ENCODE measurements around the gene TRMT61A.

TRMT61A gene

DNA sequence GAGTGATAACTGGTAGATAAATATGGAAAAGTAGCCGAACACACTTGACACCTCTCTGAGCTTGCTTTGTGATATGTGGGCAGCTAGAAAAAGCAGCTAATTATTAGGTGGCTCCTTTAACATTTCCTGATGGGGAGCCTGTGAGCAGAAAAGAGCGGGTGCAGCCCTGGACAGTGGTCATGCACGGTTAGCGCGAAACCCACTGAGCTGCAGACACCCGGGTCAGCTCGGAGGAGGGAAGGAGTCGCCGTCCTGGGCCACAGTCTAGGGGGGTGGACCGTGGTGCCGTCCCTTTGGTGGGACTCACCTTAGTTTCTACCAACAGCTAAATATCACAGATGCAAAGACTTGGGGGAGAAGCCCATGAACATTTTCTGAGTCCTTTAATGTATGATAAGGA is 40.4 kb downstream of the TRMT61A start:
- DNase-seq: no peak

DNA sequence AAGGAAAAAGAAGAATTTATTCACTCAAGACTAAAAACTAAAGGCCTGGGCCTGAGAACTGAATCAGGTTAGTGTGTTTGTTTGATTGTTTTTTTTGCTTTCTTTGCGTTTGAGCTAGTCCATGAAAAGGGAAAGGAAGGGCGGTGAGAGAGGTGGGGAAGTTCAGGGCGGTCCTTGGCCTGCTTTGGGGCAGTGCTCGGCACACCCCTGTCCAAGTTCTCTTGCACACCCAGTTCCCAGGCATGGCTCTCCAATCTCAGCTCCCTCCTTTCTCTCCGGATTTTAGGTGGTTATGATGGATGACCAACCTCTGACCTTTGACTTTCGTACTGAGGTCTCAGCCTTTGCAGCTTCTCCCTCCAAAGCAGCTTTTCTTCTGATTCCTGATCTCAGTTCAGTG is 45.1 kb downstream of the TRMT61A start:
- DNase-seq: no peak

DNA sequence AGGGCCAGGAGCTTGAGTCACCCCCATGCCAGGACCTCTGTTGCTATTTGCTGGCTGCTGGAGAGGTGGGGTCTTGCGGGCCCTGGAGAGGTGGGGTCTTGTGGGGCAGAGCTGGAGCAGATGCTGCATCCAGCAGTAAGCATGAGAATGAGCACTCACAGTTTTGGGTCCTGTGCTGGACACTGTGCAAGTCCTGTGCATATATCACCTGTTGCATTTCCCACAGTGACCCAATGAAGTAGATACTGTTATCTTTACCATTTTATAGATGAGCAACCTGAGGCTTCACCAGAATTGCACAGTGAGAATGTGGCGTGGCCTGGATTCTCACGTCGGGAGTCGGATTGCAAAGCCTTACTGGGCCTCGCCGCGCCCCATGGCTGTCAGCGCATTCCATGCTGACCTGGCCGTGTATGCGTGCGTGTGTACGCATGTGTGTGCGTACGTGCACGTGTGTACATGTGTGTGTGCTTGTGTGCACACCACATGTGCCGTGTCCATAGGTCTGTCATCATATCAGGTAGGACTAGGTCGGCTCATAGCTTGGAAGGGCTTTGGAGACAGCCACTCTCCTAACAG is 45.8 kb downstream of the TRMT61A start:
- DNase-seq: no peak

DNA sequence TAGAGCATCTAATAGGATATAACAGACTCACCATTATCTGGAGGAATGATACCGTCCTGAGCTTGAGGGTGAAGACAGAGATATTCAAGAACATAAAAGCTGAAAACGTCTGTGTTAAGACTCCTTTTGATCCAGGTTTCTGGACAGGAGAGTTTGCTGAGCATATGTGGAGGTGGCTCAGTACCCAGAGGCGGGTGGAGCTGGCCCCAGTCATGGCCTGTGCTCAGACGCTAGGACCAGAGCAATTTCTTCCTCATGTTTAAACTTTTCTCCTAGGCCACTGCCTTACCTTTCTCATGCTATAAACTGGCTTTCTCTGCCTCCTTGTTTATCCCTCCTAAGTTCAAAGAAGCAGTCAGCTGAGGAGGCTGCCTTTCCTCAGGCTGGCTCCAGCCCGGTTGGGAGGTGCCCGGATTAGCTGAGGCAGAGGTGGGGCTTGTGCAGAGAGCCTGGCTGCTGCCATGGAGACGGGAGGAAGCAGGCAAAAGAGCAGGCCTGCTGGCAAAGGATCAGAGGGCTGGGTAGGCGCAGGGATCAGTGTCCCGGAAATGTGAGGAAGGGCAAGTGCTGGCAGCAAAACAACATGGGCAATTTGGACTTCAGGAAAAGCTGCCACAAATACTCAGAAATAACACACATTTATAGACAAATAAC is 47.5 kb downstream of the TRMT61A start:
- peak; percentile 44 for DNase-seq

DNA sequence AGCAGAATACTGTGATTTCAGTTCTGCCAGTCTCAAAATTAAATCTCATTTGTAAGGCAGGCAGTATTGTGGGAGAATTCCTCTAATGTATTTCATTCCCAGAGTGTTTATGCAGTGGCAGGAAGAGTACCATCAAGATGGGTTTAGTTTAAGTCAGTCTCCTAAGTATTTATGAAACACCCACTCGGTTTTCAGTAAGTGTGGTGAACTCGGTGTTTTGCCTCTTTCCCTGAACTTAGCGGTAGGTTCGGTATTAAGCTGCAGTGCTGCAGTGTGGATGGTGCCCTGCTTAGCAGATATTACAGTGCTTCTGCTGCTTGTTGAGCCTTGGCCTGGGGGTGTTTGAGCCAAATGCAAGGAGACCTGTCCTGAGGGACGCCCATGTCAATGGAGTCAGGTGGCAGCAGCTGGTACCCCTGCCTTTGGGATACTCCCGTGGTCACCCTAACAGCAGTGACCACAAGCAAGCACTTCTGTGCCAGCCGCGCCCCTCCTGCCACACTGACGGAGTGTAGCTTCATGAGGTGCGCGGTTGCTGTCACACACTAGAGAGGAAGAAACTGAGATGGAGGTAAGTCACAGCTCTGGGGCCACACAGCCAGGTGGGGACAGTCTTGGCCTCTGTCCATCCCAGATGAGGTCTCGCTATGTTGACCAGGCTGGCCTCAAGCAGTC is 49.5 kb downstream of the TRMT61A start:
- DNase-seq: no peak

DNA sequence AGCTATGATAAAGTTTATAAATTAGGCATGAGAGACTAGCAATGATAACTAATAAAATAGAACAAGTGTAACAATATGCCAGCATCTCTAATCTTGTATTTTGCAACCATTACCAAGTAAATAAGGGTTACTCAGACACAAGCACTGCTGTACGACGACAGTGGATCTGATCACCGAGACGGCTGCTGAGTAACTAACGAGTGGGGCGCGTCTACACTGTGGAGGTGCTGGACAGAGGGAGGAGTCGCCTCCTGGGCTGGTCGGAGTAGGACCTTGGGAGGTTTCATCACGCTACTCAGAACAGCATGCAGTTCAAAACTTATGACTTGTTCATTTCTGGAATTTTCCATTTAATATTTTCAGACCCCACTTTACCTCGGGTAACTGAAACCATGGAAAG is 52.2 kb downstream of the TRMT61A start:
- DNase-seq: no peak

DNA sequence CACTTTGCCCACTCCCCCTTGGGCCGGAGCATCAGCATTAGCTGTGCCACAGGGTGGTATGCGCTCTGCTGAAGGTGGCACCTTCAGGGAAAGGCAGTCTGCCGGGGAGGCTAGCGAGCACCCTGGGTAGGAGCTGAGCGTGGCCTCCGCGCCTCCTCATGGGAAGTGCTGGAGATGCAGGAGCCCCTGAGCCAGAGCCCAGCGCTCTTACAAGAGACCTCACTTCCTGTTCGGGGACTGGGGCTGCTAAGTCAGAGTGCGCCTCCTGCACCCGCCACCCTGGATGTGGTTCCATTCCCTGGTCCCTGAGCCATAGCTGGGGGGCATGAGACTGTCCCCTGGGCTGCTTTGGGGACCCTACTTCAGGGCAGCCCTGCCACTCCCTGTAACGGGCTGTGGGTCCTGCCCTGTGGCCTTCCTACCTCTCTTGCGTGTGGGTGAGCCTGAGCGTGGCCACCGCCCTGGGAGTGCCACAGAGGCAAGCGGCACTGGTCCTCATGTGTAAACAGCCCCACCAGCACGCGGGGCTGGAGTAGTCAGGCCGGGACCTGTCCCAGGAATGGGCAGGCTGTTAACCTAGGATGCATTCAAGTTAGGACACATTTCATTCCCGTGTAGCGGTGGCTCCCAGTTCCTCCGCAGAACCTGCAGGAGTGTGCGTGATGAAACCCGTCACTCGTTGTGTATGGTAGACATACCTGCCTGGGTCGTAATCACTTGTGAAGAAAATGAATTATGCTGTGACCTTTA is 53.1 kb downstream of the TRMT61A start:
- no peak for DNase-seq

DNA sequence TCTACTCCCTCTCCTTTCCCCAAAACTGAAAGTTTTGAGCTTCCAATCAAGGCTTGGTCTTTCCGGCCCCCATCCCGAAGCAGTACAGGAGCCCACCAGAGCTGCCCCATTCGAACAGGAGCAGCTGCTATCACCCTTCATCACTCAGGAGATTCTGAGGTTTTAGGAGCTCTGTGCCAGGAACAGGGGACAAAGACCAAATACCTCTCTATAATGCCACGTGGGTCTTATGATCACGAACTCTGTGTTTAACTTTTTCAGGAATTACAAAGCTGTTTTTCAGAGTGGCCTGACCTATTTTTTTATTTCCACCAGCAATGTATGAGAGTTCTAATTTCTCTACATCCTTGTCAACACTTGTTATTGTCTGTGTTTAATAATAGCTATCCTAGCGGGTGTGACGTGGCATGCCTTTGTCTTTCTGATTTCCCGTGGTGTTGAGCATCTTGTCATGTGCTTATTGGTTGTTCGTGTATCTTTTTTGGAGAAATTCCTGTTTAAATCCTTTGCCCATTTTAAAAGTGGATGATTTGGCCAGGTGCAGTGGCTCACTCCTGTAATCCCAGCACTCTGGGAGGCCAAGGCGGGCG is 55.4 kb downstream of the TRMT61A start:
- DNase-seq: no peak

Data from NCI-H2029 treated with DMSO at 0.1 percent for 48 hours (cell line).